ENCODE measurements around the gene DDAH2. TPM values are rescaled to one million over a fixed set of nuclear protein-coding genes. Genes with fewer than 3 reads are reported as not detected.
"Not testable (repeated sequence)": the region's sequence is repeated elsewhere in the genome, so short reads cannot be mapped to it uniquely, and the experiment has no call there.

DDAH2 gene
- total RNA-seq, 1 experiment from 2014 or later = 46.1 TPM

DNA sequence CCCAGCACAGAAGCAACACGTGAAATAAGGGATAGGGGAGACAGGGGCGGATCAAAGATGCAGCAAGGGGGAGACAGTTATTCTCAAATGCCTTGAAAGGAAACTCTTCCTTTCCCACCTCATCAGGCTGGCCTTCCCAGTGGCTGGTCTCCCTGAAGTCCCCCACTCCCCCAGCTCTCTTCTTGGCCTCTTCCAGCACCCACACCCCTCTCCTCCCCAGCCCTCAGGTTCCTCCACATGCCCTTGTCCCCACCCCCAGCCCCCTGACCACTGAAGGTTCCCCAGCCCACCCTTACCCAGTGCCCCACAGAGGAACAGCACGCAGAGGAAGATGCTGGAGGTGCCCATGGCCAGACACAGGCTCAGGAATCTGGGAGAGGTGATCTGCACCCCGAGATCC, 15.6 kb downstream of the DDAH2 start:
- DNase-seq (ENCODE audit: low read depth) = no peak

DNA sequence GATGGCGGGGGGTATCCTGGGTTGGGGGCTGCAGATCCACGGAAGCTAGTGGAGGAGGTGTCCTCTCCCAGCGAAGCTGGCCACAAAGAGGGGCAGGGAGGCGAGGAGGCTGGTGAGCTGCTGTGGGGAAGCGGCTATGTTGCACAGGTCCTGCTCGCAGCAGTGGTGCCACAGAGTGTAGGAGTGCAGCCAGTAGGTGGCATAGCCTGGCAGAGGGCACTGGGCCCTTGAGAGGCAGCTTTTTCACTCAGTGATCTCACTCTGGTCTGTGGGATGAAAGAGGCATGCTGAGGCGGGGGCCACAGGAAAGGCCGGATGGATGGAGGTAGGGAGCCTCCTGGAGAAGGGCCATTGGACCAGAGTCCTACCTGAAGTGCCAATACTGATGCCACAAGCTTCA, 16.8 kb downstream of the DDAH2 start:
- no peak for DNase-seq (ENCODE audit: low read depth)

DNA sequence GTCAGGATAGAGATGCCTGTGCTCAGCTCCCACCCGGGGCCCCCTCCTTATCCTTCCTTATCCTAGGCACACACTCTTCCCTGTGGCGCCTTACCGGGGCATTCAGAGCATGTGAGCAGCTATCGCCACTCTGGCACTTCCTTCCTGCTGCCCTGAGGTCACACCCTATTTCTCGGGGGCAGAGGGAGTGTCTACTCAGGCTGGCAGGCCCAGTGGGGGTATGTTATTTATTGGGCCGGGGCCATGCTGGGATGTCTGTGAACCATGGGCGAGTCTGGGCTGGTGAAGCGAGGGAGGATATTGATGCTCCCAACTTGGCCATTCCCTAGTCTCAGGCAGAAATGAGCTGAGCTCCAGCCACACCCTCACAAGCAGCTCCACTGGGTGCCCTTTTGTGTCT, 17.9 kb downstream of the DDAH2 start:
- no peak for DNase-seq (ENCODE audit: low read depth)

- no peak for DNase-seq (ENCODE audit: low read depth)
Observed at GRCh38 chr6:31710523-31711219, 18.4 kb downstream of the DDAH2 start.

DNA sequence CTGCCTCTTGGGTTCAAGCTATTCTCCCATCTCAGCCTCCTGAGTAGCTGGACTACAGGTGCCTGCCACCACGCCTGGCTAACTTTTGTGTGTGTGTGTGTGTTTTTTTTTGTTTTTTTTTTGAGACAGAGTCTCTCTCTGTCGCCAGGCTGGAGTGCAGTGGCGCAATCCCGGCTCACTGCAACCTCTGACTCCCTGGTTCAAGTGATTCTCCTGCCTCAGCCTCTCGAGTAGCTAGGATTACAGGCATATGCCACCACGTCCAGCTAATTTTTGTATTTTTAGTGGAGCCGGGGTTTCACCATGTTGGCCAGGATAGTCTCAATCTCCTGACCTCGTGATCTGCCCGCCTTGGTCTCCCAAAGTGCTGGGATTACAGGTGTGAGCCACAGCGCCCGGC, 19.9 kb downstream of the DDAH2 start:
- not testable (repeated sequence) for DNase-seq (ENCODE audit: low read depth)

- no peak for DNase-seq (ENCODE audit: low read depth)
Observed at GRCh38 chr6:31708224-31708623, 20.9 kb downstream of the DDAH2 start.

- no peak for DNase-seq (ENCODE audit: low read depth)
Observed at GRCh38 chr6:31707701-31708100, 21.4 kb downstream of the DDAH2 start.

DNA sequence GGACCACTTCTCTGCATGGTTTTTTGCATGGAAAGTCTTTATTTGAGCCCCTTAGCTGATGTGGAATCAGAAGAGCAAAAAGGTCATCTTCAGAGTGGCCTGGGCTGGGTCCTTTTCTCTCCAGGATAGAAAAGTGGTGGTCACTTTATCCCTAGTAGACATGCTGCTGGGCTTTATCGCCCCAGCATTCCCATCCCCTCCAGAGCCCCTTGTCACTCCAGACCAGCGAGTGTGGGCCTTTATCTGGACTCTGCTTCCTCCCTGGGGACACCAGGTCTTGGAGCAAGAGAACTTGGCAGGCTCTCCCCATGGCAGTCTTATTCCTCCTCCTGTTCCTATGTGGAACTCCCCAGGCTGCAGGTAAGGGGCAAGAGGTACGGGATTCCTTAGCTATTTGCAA, 22.5 kb downstream of the DDAH2 start, which contains the start of gene LY6G6F:
LY6G6F (plus strand) TSS at position 268 of the 400 bp plus-strand sequence; CDS start at position 309, 41 bp downstream.
- no peak for DNase-seq (ENCODE audit: low read depth)

DNA sequence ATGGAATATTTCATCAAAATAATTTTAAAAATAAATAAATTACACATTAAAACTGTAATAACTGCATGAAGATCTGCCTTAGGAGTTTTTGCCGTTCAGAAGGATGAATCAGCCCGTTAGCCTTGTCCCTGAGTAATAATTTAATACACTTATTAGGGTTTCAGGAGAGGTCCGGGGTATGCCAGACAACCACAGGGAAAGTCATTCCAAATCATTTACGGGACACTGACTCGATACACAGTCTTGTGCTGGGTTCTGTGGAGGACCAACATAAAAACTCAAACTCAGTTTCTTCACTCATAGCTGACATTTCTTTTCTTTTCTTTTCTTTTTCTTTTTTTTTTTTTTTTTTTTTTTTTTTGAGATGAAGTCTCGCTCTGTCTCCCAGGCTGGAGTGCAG, 23.2 kb downstream of the DDAH2 start:
- DNase-seq (ENCODE audit: low read depth) = no peak

DNA sequence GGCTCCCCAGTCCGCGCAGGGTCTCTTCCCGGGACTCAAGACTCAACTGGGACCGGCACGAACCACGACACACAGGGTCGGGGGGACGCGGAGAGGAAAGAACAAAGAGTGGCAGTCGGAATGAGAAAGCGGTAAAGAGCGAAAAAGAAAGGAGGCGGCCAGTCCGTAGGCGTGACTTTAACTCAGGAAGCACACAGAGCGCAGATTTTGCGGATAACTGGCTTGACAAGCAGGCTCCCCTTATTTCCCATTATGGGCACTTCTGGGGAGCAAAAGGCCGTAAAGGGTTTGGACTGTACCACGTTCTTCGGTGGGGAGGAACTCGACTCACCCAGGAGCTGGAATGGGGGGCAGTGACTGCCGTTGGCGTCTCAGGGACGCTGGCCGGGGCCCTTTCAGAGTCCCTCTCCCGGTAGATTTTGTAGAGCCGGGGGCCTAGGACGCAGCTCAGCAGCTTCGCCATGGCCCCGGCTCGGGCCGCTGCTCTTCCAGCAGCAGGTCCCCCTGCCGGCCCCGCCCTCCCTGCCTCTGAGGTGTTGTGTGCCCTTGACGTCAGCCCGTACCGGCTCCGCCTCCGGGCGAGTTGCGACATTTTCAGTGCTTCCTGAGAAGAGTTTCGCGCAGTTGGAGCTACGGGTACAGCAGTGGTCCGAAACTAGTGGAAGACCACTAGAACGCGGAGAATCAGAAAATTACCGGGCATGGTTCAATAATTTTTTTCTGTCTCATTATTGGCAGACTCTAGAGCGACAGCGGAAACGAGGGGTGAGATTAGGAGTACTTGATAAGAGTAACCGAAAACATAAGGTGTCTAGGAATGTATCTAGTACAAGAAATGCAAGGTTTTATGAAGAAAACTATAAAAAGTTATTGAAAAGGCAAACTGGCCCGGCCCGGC, 26.0 kb downstream of the DDAH2 start, which contains the start of gene ABHD16A:
ABHD16A (minus strand) TSS at position 506 of the 898 bp plus-strand sequence; CDS start at position 463, 43 bp downstream.
- DNase-seq (ENCODE audit: low read depth) = peak; percentile 100

GRCh38 chr6:31702405-31702818, 26.7 kb downstream of the DDAH2 start:
- DNase-seq (ENCODE audit: low read depth) = no peak

DNA sequence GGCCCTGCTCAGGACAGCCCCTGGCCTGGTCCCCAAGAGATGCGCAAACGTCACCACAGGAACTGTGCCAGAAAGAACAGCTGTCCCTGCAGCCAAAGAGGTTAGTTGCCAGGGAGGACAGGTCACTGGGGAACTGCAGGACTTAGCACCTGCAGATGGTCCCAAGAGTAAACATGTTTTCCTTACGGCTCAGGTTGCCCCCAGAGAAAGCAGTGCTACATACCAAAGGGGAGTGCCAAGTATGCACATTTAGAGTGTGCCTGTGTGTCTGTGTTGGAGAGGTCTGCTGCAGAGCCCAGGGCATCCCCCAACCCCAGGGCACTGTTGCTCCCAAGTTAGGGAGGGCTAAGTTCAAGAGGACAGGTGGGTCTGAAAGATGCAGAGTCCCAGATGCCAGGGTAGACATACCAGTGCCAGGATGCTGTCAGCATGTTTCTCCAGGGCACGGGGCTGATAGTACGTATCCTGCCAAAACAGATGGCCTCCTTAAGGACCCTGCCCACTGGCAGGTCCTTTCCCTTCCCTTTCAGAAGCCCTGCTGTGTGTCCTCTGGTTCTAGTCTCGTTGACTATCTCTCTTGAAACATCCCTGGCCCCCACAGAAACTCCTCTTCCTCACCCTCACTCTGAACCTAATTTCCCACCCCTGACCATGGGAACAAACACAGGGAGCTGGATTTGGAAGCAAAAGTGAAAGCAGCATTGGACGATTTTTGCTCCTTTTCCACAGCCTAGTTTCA, 27.3 kb downstream of the DDAH2 start:
- DNase-seq (ENCODE audit: low read depth) = peak; percentile 31

DNA sequence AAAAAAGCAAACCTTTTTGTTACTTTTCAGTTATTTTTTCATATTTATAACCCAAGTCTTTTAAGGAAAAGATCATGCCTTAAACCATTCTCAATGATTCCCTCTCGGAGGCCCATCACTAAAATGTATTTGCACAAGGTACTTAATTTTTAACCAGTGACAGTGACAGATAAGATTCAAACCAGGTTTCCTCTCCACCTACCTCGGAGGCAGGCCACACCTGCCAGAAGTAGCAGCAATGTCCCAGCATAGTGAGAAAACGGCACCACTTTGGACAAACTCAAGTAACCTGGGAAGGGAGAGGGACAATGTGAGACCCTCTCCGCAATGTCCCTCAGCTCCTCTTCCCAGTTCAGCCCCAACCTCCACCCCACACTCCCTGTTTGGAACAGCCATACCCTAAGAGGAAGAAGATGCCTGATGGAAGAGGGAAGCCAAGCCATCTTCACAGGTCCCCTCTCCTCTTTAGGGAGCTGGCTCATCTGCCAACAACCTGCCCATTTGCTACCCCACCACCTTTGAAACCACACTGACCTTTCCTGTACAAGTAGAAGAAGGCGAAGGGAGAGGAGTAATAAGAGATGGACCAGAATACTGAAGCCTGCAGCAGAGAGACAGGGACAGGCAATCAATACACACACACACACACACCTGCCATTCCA, 28.2 kb downstream of the DDAH2 start:
- no peak for DNase-seq (ENCODE audit: low read depth)

- no peak for DNase-seq (ENCODE audit: low read depth)
Observed at GRCh38 chr6:31697555-31697954, 31.5 kb downstream of the DDAH2 start.

GRCh38 chr6:31693535-31693934, 35.6 kb downstream of the DDAH2 start:
- DNase-seq (ENCODE audit: low read depth) = no peak

- no peak for DNase-seq (ENCODE audit: low read depth)
Observed at GRCh38 chr6:31692886-31693285, 36.2 kb downstream of the DDAH2 start.

- no peak for DNase-seq (ENCODE audit: low read depth)
Observed at GRCh38 chr6:31692353-31692752, 36.7 kb downstream of the DDAH2 start.

GRCh38 chr6:31691564-31692108, 37.5 kb downstream of the DDAH2 start:
- no peak for DNase-seq (ENCODE audit: low read depth)

DNA sequence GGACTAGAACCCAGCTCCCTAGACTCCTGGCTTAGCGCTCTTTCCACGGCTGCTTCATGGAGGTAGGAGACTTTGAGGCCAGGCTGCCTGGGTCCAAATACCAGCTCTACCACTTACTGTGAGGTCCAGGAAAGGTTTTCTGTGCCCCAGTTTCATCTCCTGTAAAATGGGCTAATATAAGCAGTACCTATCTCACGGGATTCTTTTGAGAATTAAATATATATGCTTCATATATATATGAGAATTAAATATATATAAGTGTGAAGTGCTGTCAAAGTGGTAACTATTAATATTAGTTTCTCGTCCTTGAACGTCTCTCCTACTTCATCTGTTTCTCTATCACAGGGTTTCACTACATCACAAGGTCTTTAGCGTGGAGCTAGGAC, 38.0 kb downstream of the DDAH2 start:
- DNase-seq (ENCODE audit: low read depth) = no peak

- DNase-seq (ENCODE audit: low read depth) = peak; percentile 58
Observed at GRCh38 chr6:31690231-31691077, 38.6 kb downstream of the DDAH2 start.
